ENCODE measurements around the gene DCLK2. TPM values are rescaled to one million over a fixed set of nuclear protein-coding genes. Genes with fewer than 3 reads are reported as not detected.

Gene DCLK2
- total RNA-seq, 1 donor: 4.0 TPM

- no peak for DNase-seq (ENCODE audit: low read depth in 2 of 3, low spot score in 2 of 3)
These were observed 227.8 kb downstream of the DCLK2 start for GRCh38 chr4:150305995-150306394.

GRCh38 chr4:150306719-150307118 lies 228.5 kb downstream of the DCLK2 start:
- DNase-seq (ENCODE audit: low read depth in 2 of 3, low spot score in 2 of 3): no peak

Small RNAs within 50 kb of the gene (small RNA-seq; reads per million reads assigned to genes)
- not detected for gene RNU7-194P

All from hematopoietic multipotent progenitor cell (in vitro differentiated cells).